A549 (cell line): Measurements from ENCODE around the gene ASTE1. TPM values are rescaled to one million over a fixed set of nuclear protein-coding genes. Genes with fewer than 3 reads are reported as not detected.

ENCODE experiments used
- ATAC-seq, 2 experiments: fragments of 200-7000 bp in 1 of 2; fragments of >200 bp in 1 of 2; cut with Nextera tagmentation in 1 of 2; cut with Tn5 transposase in 1 of 2; 3 replicates each; pipeline versions ENCODE4 v1.8.0 to v1.9.1; 2018 to 2020; ENCODE audit warnings: mild to moderate bottlenecking in 1 of 2, moderate library complexity in 1 of 2
- CTCF ChIA-PET: fragments of 300-600 bp; sonication (Branson Sonifier 250); formaldehyde crosslinking; extraction: SDS; loops from one replicate; lab custom pipeline; 2021; ENCODE audit warnings: antibody characterized with exemption, inconsistent platforms; lab: Yijun Ruan, JAX
- POLR2A ChIA-PET: fragments of 350-600 bp; formaldehyde crosslinking; extraction: SDS; loops from one replicate; lab custom pipeline; 2021; ENCODE audit warnings: antibody characterized with exemption, inconsistent platforms; lab: Yijun Ruan, JAX
- DNase-seq, 2 experiments: peaks; one replicate each; pipeline versions ENCODE4 v3.0.0 to v3.0.0-alpha.2; 2011 to 2016; ENCODE audit warnings: low read depth in 1 of 2, low spot score in 1 of 2
- FAIRE-seq: peaks from 2 replicates; lab custom pipeline; 2011; peaks lifted over from hg19 to GRCh38; lab: Jason Lieb, UNC
- H3K27ac ChIP-seq, 2 experiments: fragments of >200 bp; sonication (Bioruptor Twin); formaldehyde crosslinking; 3 replicates each; pipeline ENCODE4 v1.5.1; 2016 to 2017
- H3K4me1 ChIP-seq: fragments of >200 bp; sonication (Bioruptor Twin); formaldehyde crosslinking; 3 replicates; pipeline ENCODE4 v1.6.1; 2016
- H3K4me2 ChIP-seq: fragments of >200 bp; sonication (Bioruptor Twin); formaldehyde crosslinking; 3 replicates; pipeline ENCODE4 v1.6.1; 2016
- H3K4me3 ChIP-seq: fragments of >200 bp; sonication (Bioruptor Twin); formaldehyde crosslinking; 3 replicates; pipeline ENCODE4 v1.5.1; 2016
- H3K9me3 ChIP-seq: fragments of >200 bp; sonication (Bioruptor Twin); formaldehyde crosslinking; 3 replicates; pipeline ENCODE4 v1.6.1; 2016
- BCL3 ChIP-seq: fragments of >200 bp; sonication (Bioruptor Twin); formaldehyde crosslinking; IDR thresholded peaks from 3 replicates; pipeline ENCODE4 v1.6.1; 2016
- BHLHE40 ChIP-seq: IDR thresholded peaks from 2 replicates; pipeline ENCODE4 v1.6.1; 2012; ENCODE audit warnings: low read depth, low read length, inconsistent platforms
- CEBPB ChIP-seq, 2 experiments: fragments of >200 bp in 1 of 2; sonication (Bioruptor Twin) in 1 of 2; formaldehyde crosslinking in 1 of 2; IDR thresholded peaks; 2 replicates each; pipeline ENCODE4 v1.6.1; 2012 to 2016
- CHD2 ChIP-seq: fragments of 150-350 bp; IDR thresholded peaks from 2 replicates; pipeline ENCODE4 v1.6.1; 2014; ENCODE audit warnings: low read length; ENCODE audit not compliant: partially characterized antibody
- CHD4 ChIP-seq: fragments of 200-600 bp; sonication (generic); IDR thresholded peaks from 2 replicates; pipeline ENCODE4 v1.6.1; 2016; ENCODE audit warnings: antibody characterized with exemption, mild to moderate bottlenecking, borderline replicate concordance
- HOXB5 ChIP-seq: fragments of 250-450 bp; sonication (Bioruptor Pico); IDR thresholded peaks from 2 replicates; pipeline ENCODE4 v1.5.0; 2020; ENCODE audit warnings: mild to moderate bottlenecking, moderate library complexity
- JUNB ChIP-seq: fragments of >200 bp; sonication (Bioruptor Twin); formaldehyde crosslinking; IDR thresholded peaks from 2 replicates; pipeline ENCODE4 v1.6.1; 2016
- KDM1A ChIP-seq: fragments of 200-600 bp; sonication (generic); IDR thresholded peaks from 2 replicates; pipeline ENCODE4 v1.6.1; 2016; ENCODE audit warnings: low read depth, mild to moderate bottlenecking
- KDM5A ChIP-seq: fragments of 200-600 bp; sonication (generic); IDR thresholded peaks from 2 replicates; pipeline ENCODE4 v1.6.1; 2016; ENCODE audit warnings: antibody characterized with exemption, mild to moderate bottlenecking
- MAFK ChIP-seq: fragments of 450-650 bp; IDR thresholded peaks from 2 replicates; pipeline ENCODE4 v1.6.1; 2014; ENCODE audit not compliant: partially characterized antibody
- MAX ChIP-seq: IDR thresholded peaks from 2 replicates; pipeline ENCODE4 v1.6.1; 2012
- MAZ ChIP-seq: fragments of 150-350 bp; IDR thresholded peaks from 2 replicates; pipeline ENCODE4 v1.6.1; 2014; ENCODE audit warnings: antibody characterized with exemption, low read depth, low read length, borderline replicate concordance
- MYC ChIP-seq: IDR thresholded peaks from 2 replicates; pipeline ENCODE4 v1.6.1; 2012; ENCODE audit warnings: mild to moderate bottlenecking, inconsistent platforms, low read length, improper control_type of control experiment, borderline replicate concordance
- NR3C1 ChIP-seq: fragments of >200 bp; sonication (Bioruptor Twin); formaldehyde crosslinking; IDR thresholded peaks from 3 replicates; pipeline ENCODE4 v1.6.1; 2017
- PBX3 ChIP-seq: IDR thresholded peaks from 2 replicates; pipeline ENCODE4 v1.6.1; 2012
- PHF8 ChIP-seq: fragments of 200-600 bp; sonication (generic); IDR thresholded peaks from 2 replicates; pipeline ENCODE4 v1.6.1; 2016; ENCODE audit warnings: low read depth, mild to moderate bottlenecking, antibody characterized with exemption, moderate library complexity, borderline replicate concordance
- POLR2AphosphoS2 ChIP-seq: conservative IDR thresholded peaks from 2 replicates; pipeline ENCODE4 v1.6.1; 2012; ENCODE audit warnings: low read length, improper control_type of control experiment, inconsistent platforms
- RAD21 ChIP-seq, 2 experiments: fragments of >200 bp in 1 of 2; sonication (Bioruptor Twin) in 1 of 2; formaldehyde crosslinking in 1 of 2; IDR thresholded peaks in 1 of 2; conservative IDR thresholded peaks in 1 of 2; 2 replicates in 1 of 2; 3 replicates in 1 of 2; pipeline ENCODE4 v1.6.1; 2012 to 2018; ENCODE audit warnings: inconsistent platforms in 1 of 2
- RNF2 ChIP-seq: fragments of 200-600 bp; sonication (generic); IDR thresholded peaks from 2 replicates; pipeline ENCODE4 v1.6.1; 2016; ENCODE audit warnings: low read depth, mild to moderate bottlenecking, antibody characterized with exemption, moderate library complexity, borderline replicate concordance
- SMC3 ChIP-seq: fragments of >200 bp; sonication (Bioruptor Twin); formaldehyde crosslinking; IDR thresholded peaks from 3 replicates; pipeline ENCODE4 v1.6.1; 2018; ENCODE audit warnings: inconsistent platforms
- TFCP2L1 ChIP-seq: fragments of 250-450 bp; sonication (Bioruptor Pico); IDR thresholded peaks from 2 replicates; pipeline ENCODE4 v1.5.0; 2021; ENCODE audit warnings: mild to moderate bottlenecking
- TP53 ChIP-seq: fragments of 250-450 bp; sonication (Bioruptor Pico); IDR thresholded peaks from 2 replicates; pipeline ENCODE4 v1.5.0; 2021; ENCODE audit warnings: mild to moderate bottlenecking, moderate library complexity
- ZFP36 ChIP-seq: fragments of 450-650 bp; IDR thresholded peaks from 2 replicates; pipeline ENCODE4 v1.6.1; 2014; ENCODE audit warnings: borderline replicate concordance; ENCODE audit not compliant: partially characterized antibody
- WGBS: methylation state at CpG from one replicate; pipeline ENCODE4 v1.1.6; 2017; ENCODE audit errors: missing lambda C conversion rate; 5-methylcytosine and 5-hydroxymethylcytosine counted together
- polyA plus RNA-seq, 4 experiments: library from polyadenylated mRNA; depleted of rRNA in 3 of 4; stranded (reverse); fragments of >200 nt; fragmentation: RNase III in 1 of 4; extraction: RNeasy Plus Mini Kit Qiagen cat#74134 plus additional on column Dnase treatment in 1 of 4; gene quantifications; 2 replicates in 3 of 4; 3 replicates in 1 of 4; pipeline ENCODE4 v1.2.3, GENCODE V29; 2011 to 2017

ASTE1 gene
- polyA plus RNA-seq, 2 of the 4 experiments (the other 2 are of a cell fraction), result 3.6 to 6.9 TPM

- Histone ChIP-seq H3K4me1 (peaks cover 12% of the 10 kb centered on the region), H3K4me2 (no peak overlapping the region), H3K27ac (no peak overlapping the region), H3K4me3 (no peak overlapping the region), H3K9me3 (no peaks in the 10 kb centered on the region)
- ChIA-PET POLR2A (no interaction called here), CTCF (no interaction called here)
- TF ChIP-seq SMC3 (no peak), KDM1A (no peak), MAX (no peak), ZFP36 (no peak), NR3C1 (no peak), MYC (no peak)
- ATAC-seq, result no peak
- no peak for FAIRE-seq
- DNase-seq, result no peak
- WGBS, result 45% methylated on average over 2 of the region's 2 CpGs
Measured at GRCh38 chr3:131038326-131038725, 11.7 kb upstream of the ASTE1 start.

- peaks cover 12% of the 10 kb centered on the region for H3K4me1 ChIP-seq
- WGBS, result 95% methylated on average over 5 of the region's 5 CpGs
- H3K4me3 ChIP-seq, result no peak overlapping the region
- no peak overlapping the region for H3K4me2 ChIP-seq
- CTCF ChIA-PET, result interaction anchor here (2.8 kb wide), 1 partner anchor 1001 kb away, joined by 9 read pairs; no protein-coding TSS in a partner anchor
- no peak for DNase-seq
- FAIRE-seq, result no peak
- POLR2A ChIA-PET, result interaction anchor here (0.9 kb wide), 1 partner anchor 11 kb away, joined by 3 read pairs; the partner anchor contains the start of genes ASTE1 and NEK11
- ATAC-seq, result no peak
- H3K27ac ChIP-seq, result no peak overlapping the region
- TF ChIP-seq RNF2 (no peak), SMC3 (no peak), POLR2AphosphoS2 (no peak), MYC (no peak), PBX3 (no peak), MAFK (no peak), RAD21 (conservative IDR thresholded peaks at IDR 0.05 in 1 of 2, IDR thresholded peaks at IDR 0.05 in 1 of 2) (no peak), TP53 (CRISPR knock-in tag) (no peak), BHLHE40 (no peak), CHD2 (no peak), CEBPB (IDR thresholded peaks at IDR 0.05) (no peak), CHD4 (no peak), JUNB (no peak), TFCP2L1 (CRISPR knock-in tag) (no peak), KDM5A (no peak), HOXB5 (CRISPR knock-in tag) (no peak), MAZ (no peak), PHF8 (no peak), BCL3 (no peak)
- no peaks in the 10 kb centered on the region for H3K9me3 ChIP-seq
Measured at GRCh38 chr3:131036986-131037385, 10.4 kb upstream of the ASTE1 start.
